ENCODE data around the gene CST9. TPM values are rescaled to one million over a fixed set of nuclear protein-coding genes. Genes with fewer than 3 reads are reported as not detected.

Gene CST9
- total RNA-seq, 1 experiment from 2014 or later: not detected

DNA sequence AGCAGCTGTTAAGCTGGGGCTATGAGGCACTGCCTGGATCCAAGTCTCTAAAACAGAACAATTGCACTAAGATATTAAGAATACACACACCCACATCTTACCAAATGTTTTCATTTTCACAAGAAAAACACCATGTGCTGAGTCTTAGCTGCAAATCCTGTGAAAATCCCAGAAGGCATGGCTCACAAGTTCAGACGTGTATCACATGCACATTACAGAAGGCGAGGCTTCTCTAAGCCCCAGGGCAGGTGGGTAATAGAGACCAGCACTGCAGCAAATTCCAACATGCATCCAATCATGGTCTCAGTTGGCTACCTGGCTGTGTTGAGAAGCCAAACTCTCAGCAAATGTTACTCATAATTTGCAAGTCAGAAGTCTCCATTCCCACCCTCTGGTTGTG, 48.3 kb upstream of the CST9 start:
- H3K27me3 ChIP-seq (ENCODE audit: insufficient read depth, low read length): no peaks in the 10 kb centered on the region
- ChIA-PET RAD21 (ENCODE audit: low non-redundant PET in 1 of 2, low total read pairs in 2 of 2, uncharacterized antibody in 2 of 2, unreplicated experiment in 2 of 2) (no interaction called here), CTCF (no interaction called here), POLR2A (no interaction called here)
- no peaks in the 10 kb centered on the region for H3K36me3 ChIP-seq (ENCODE audit: control insufficient read depth in 1 of 2, insufficient read depth in 2 of 2, low read length in 2 of 2)
- no peaks in the 10 kb centered on the region for H3K9me2 ChIP-seq (ENCODE audit: insufficient read depth)
- H3K79me2 ChIP-seq (ENCODE audit: insufficient read depth, low read length): no peaks in the 10 kb centered on the region
- H3K9me3 ChIP-seq (ENCODE audit: control insufficient read depth in 1 of 2, insufficient read depth in 1 of 2, low read depth in 1 of 2, low read length in 2 of 2): no peaks in the 10 kb centered on the region
- no TSS peak for BruUV-seq (replicated peaks)
- H3K4me2 ChIP-seq (ENCODE audit: low read length): no peak overlapping the region
- H3K27ac ChIP-seq (ENCODE audit: low read depth, low read length): no peak overlapping the region
- no peak overlapping the region for H2AFZ ChIP-seq (ENCODE audit: low read depth, low read length, poor library complexity, severe bottlenecking)
- DNase-seq (ENCODE audit: low read depth, low spot score) (no peak), ATAC-seq (no peak)
- H4K20me1 ChIP-seq (ENCODE audit: insufficient read depth): no peaks in the 10 kb centered on the region
- TF ChIP-seq TCF7L2 (IDR thresholded peaks at IDR 0.05; ENCODE audit: borderline replicate concordance, extremely low read depth, insufficient read depth, insufficient read length) (no peak), ZFX (IDR thresholded peaks at IDR 0.05) (no peak), EGR1 (IDR thresholded peaks at IDR 0.05; ENCODE audit: low read depth) (no peak), ELF1 (IDR thresholded peaks at IDR 0.05; ENCODE audit: borderline replicate concordance, low read depth) (no peak), EZH2phosphoT487 (IDR thresholded peaks at IDR 0.05; ENCODE audit: borderline replicate concordance) (no peak), ZNF274 (IDR thresholded peaks at IDR 0.05; ENCODE audit: low read depth, low read length) (no peak), CBX3 (IDR thresholded peaks at IDR 0.05; ENCODE audit: low read depth) (no peak), SP1 (IDR thresholded peaks at IDR 0.05; ENCODE audit: low read depth) (no peak), RAD21 (IDR thresholded peaks at IDR 0.05; ENCODE audit: low read depth) (no peak), JUND (IDR thresholded peaks at IDR 0.05) (no peak), CEBPB (IDR thresholded peaks at IDR 0.05; ENCODE audit: low read depth) (no peak), YY1 (IDR thresholded peaks at IDR 0.05; ENCODE audit: extremely low read depth, insufficient replicate concordance, low read depth, low read length) (no peak), POLR2AphosphoS5 (IDR thresholded peaks at IDR 0.05; ENCODE audit: low read depth, low read length) (no peak)
- TF ChIP-seq, protein P1, sequence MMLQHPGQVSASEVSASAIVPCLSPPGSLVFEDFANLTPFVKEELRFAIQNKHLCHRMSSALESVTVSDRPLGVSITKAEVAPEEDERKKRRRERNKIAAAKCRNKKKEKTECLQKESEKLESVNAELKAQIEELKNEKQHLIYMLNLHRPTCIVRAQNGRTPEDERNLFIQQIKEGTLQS (IDR thresholded peaks at IDR 0.05): no peak
- TF ChIP-seq, protein P2, sequence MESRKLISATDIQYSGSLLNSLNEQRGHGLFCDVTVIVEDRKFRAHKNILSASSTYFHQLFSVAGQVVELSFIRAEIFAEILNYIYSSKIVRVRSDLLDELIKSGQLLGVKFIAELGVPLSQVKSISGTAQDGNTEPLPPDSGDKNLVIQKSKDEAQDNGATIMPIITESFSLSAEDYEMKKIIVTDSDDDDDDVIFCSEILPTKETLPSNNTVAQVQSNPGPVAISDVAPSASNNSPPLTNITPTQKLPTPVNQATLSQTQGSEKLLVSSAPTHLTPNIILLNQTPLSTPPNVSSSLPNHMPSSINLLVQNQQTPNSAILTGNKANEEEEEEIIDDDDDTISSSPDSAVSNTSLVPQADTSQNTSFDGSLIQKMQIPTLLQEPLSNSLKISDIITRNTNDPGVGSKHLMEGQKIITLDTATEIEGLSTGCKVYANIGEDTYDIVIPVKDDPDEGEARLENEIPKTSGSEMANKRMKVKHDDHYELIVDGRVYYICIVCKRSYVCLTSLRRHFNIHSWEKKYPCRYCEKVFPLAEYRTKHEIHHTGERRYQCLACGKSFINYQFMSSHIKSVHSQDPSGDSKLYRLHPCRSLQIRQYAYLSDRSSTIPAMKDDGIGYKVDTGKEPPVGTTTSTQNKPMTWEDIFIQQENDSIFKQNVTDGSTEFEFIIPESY (IDR thresholded peaks at IDR 0.05; ENCODE audit: extremely low read depth, insufficient replicate concordance, low read length): no peak
- TF ChIP-seq, protein P3, sequence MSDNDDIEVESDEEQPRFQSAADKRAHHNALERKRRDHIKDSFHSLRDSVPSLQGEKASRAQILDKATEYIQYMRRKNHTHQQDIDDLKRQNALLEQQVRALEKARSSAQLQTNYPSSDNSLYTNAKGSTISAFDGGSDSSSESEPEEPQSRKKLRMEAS (IDR thresholded peaks at IDR 0.05): no peak
- H3K4me1 ChIP-seq (ENCODE audit: control insufficient read depth in 1 of 2, insufficient read depth in 2 of 2, low read length in 2 of 2): no peaks in the 10 kb centered on the region
- no peak overlapping the region for H3K4me3 ChIP-seq (replicated peaks in 1 of 2; ENCODE audit: low read depth in 1 of 2, low read length in 2 of 2)
- intact Hi-C loops (cut with micrococcal nuclease): no loop called here
- no peak overlapping the region for H3K9ac ChIP-seq (ENCODE audit: low read length)

Data from HCT116 (cell line).